SK-N-SH (cell line): ENCODE results near the gene GLOD4.

Experiments used
- GABPA ChIP-seq: IDR thresholded peaks from 2 replicates; pipeline ENCODE4 v1.4.0; 2012; ENCODE audit warnings: low read depth, mild to moderate bottlenecking
- RFX5 ChIP-seq: IDR thresholded peaks from 2 replicates; pipeline ENCODE4 v1.6.1; 2012; ENCODE audit warnings: mild to moderate bottlenecking, improper control_type of control experiment, low read length
- TF ChIP-seq, protein P1 (sequence below): fragments of 200-600 bp; sonication (generic); IDR thresholded peaks from 2 replicates; pipeline ENCODE4 v1.6.1; 2017; ENCODE audit warnings: antibody characterized with exemption, mild to moderate bottlenecking, moderate library complexity

DNA sequence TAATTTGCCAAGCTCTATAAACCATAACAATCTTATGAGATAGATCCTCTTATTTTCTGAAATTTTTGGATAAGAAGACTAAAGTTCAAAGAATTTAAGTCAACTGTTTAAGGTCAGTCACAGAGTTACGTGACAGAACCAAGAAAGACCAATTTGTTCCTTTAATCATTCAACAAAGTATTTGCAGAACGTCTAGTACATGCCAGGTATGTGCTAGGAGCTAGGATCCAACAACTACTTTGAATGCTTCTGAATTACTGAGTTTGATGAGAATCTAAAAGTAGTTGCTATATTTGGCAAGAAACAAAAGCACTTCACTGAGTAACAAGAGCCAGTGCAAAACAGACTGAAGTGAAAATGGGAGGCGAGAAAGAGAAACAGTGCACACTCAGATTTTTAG is 15.0 kb downstream of the GLOD4 start:
- no peak for TF ChIP-seq RFX5
- TF ChIP-seq, protein P1, sequence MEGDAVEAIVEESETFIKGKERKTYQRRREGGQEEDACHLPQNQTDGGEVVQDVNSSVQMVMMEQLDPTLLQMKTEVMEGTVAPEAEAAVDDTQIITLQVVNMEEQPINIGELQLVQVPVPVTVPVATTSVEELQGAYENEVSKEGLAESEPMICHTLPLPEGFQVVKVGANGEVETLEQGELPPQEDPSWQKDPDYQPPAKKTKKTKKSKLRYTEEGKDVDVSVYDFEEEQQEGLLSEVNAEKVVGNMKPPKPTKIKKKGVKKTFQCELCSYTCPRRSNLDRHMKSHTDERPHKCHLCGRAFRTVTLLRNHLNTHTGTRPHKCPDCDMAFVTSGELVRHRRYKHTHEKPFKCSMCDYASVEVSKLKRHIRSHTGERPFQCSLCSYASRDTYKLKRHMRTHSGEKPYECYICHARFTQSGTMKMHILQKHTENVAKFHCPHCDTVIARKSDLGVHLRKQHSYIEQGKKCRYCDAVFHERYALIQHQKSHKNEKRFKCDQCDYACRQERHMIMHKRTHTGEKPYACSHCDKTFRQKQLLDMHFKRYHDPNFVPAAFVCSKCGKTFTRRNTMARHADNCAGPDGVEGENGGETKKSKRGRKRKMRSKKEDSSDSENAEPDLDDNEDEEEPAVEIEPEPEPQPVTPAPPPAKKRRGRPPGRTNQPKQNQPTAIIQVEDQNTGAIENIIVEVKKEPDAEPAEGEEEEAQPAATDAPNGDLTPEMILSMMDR, result no peak
- TF ChIP-seq GABPA, result no peak
